Neutrophil (primary cell): ENCODE results near the gene COL18A1.

ENCODE experiments used
- H3K27ac ChIP-seq: fragments of 200-600 bp; sonication (generic); 2 replicates; pipeline ENCODE4 v1.5.1; 2016; ENCODE audit warnings: mild to moderate bottlenecking, moderate library complexity
- H3K27me3 ChIP-seq: fragments of 200-600 bp; sonication (generic); 2 replicates; pipeline ENCODE4 v1.6.0; 2016; ENCODE audit warnings: mild to moderate bottlenecking
- H3K36me3 ChIP-seq: fragments of 200-600 bp; sonication (generic); 2 replicates; pipeline ENCODE4 v1.5.1; 2017
- H3K4me1 ChIP-seq, 2 experiments: fragments of 200-600 bp in 1 of 2; sonication (generic) in 1 of 2; 1 replicate in 1 of 2; 2 replicates in 1 of 2; pipeline versions ENCODE4 v1.5.1 to v1.6.1; 2013 to 2016; ENCODE audit warnings: low read depth in 1 of 2, low read length in 1 of 2, mild to moderate bottlenecking in 1 of 2, moderate library complexity in 1 of 2; ENCODE audit not compliant: control insufficient read depth in 1 of 2, insufficient read depth in 1 of 2
- H3K4me3 ChIP-seq, 2 experiments: fragments of 200-600 bp in 1 of 2; sonication (generic) in 1 of 2; 1 replicate in 1 of 2; 2 replicates in 1 of 2; pipeline ENCODE4 v1.5.1; 2013 to 2016; ENCODE audit warnings: low read depth in 1 of 2, low read length in 1 of 2, mild to moderate bottlenecking in 1 of 2, moderate library complexity in 1 of 2
- H3K9me3 ChIP-seq: fragments of 200-600 bp; sonication (generic); 2 replicates; pipeline ENCODE4 v1.5.1; 2016
- TF ChIP-seq, protein P1 (sequence below): fragments of 200-600 bp; sonication (generic); IDR thresholded peaks from 2 replicates; pipeline ENCODE4 v1.5.1; 2016; ENCODE audit warnings: antibody characterized with exemption

The COL18A1 gene

DNA sequence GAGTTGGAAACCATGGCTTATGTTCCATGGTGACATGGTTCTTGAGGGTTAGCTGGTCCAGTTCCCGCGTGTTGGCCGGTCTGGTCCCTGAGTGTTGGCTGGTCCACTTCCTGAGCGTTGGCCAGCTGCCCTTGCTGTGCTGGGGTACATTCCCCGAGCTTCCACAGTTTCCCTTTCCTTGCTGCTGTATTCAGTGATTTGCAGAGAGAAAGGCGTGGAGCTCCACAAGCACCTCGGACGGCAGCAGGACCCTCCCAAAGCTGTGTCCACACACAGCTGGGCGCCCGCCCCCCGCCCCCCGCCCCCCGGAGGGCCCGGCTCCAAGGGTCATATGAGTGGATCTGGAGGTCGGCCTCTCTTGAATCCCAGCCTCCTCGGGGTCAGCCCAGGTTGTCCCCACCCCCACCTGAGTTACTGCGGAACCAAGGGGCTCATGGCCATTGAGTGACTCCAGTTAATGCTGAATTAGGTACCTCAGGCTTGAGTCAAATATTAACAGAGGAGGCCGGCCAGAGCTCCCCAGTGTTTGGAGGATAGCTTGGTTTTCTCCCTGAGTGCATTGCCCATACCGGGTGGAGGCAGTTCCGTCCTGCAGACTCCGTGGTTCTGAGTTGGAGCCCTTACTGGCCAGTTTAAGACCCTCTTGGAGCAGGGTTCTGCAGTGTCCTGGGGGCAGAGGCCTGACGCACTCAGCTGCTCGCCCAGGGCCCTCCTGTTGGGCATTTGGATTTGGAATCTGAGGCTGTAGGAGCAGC, 18.4 kb downstream of the COL18A1 start:
- Histone ChIP-seq H3K27me3 (no peaks in the 10 kb centered on the region), H3K9me3 (no peaks in the 10 kb centered on the region), H3K36me3 (no peaks in the 10 kb centered on the region), H3K4me1 (no peaks in the 10 kb centered on the region), H3K27ac (no peak overlapping the region), H3K4me3 (no peak overlapping the region)
- TF ChIP-seq, protein P1, sequence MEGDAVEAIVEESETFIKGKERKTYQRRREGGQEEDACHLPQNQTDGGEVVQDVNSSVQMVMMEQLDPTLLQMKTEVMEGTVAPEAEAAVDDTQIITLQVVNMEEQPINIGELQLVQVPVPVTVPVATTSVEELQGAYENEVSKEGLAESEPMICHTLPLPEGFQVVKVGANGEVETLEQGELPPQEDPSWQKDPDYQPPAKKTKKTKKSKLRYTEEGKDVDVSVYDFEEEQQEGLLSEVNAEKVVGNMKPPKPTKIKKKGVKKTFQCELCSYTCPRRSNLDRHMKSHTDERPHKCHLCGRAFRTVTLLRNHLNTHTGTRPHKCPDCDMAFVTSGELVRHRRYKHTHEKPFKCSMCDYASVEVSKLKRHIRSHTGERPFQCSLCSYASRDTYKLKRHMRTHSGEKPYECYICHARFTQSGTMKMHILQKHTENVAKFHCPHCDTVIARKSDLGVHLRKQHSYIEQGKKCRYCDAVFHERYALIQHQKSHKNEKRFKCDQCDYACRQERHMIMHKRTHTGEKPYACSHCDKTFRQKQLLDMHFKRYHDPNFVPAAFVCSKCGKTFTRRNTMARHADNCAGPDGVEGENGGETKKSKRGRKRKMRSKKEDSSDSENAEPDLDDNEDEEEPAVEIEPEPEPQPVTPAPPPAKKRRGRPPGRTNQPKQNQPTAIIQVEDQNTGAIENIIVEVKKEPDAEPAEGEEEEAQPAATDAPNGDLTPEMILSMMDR: no peak

DNA sequence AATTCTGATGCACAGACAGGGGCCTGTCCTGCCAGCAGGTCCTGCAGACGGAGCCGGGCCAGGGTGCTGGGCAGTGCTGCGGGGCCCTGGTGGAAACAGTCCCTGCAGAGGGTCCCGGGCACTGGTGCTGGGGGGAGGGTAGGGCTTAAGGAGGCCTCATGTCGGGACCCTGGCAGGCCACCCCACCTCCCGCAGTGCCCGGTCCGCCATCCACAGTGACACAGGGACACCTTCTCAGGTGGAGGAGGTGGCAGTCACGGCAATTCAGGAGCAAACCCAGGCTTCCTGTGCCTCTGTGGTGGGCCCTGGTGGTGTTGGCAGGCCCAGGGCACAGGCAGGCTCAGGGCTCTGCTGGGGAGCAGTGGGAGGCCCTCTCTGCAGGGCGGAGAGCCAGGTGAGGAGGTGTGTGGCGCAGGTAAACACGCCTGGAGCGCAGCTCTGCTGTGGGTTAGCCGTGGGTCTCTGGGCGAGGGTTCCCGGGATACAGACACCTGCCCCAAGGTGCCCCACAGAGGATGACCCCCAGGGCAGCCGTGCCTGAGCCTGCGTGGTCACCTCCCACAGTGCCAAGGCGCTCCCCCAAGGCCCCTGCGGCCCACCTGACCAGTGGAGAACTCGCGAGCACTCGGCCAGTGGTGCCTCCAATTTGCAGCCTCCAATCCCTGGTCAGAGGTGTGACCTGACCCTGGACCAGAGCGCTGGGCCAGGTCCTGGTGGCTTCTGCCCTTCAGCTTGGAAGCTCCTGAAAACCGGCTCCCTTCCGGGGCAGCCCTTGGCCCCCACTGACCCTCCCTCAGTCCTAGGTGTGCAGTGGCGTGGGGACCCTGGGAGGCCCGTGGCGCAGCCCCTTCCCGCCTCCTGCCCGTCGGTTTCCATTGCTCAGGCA, 19.2 kb downstream of the COL18A1 start:
- Histone ChIP-seq H3K27ac (no peak overlapping the region), H3K4me3 (no peak overlapping the region), H3K36me3 (no peaks in the 10 kb centered on the region), H3K9me3 (no peaks in the 10 kb centered on the region), H3K27me3 (no peaks in the 10 kb centered on the region), H3K4me1 (no peaks in the 10 kb centered on the region)
- TF ChIP-seq, protein P1: no peak

DNA sequence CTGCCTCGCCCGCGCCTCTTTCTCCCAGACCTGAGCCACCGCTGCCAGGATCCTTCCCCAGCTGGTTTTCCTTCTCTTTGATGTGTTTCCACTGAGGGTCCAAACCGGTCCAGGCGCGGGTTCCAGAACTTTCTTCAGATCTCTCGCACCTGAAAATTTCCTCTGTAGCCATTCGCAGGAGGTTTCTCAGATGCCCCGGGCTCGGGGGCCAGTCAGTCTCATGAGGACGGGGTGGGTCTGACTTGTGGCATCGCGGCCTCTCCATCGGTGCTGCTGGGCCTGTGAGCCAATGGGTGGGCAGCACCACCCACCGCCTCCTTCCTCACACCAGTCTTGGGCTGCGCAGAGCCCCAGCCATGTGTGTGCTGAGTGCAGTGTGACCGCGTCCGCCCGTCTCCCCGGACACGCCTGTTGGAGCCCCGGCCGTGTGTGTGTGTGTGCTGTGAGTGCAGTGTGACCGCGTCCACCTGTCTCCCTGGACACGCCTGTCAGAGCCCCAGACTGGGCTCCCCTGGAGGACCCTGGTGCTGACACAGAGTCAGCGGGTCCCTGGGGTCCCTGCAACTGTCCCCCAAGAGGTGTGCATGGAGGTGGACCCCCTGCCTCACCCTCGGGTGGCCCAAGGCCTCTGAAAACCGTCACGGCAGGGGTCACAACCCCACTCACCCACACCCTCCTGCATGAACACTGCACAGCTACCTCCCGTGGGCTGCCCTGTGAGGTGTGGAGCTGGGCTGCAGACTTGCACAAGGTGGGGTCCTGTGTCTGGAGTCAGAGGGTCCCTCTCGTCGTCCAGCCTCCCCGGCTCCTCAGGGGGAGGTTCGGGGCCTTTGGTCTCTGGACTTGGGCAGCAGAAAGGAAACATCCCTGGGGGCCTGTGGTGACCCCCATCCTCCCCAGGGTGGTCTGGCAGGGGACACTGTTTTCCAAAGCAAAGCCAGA, 20.2 kb downstream of the COL18A1 start:
- Histone ChIP-seq H3K4me3 (no peak overlapping the region), H3K9me3 (no peaks in the 10 kb centered on the region), H3K27ac (no peak overlapping the region), H3K36me3 (no peaks in the 10 kb centered on the region), H3K27me3 (no peaks in the 10 kb centered on the region), H3K4me1 (no peaks in the 10 kb centered on the region)
- TF ChIP-seq, protein P1: no peak

DNA sequence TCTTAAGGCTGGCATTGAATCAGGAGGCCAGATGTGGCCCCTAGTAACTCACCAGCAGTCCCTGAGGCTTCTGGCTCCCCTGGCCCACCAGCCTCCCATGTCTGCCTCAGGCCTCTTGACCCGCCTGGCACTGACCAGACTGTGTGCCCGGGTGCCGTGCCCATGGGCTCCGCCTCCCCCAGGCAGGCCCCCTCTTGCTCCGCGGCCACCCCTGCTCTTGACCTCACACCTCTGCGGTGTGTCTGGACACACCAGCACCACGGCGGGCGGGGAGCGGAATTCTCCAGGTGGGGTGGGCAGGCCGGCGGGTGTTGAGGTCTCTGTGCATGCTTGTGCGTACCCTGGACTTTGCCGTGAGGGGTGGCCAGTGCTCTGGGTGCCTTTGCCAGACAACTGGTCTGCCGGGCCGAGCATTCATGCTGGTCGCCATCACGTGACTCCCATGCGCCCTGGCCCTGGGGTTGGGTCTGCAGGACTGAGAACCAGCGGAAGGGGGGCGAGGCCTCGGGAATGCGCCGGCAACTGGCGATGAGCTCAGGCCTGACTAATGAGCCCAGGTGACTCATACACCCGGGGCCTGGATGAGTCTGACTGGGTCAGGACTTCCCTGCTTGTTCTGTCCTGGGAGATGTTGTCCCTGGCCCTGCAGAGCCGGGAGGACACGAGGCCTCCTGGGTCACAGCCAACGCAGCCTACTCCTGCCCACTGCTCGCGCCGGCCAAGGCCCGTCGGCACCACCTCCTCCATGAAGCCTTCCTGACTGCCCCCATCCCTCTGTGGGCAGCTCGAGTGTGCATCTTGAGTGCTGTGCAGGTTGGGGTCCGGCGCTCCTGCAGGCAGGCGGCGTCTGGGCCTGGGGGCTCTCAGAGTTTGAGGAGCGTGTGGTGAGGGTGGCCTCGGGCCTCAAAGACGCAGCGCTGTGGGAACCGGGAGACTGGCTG, 22.6 kb downstream of the COL18A1 start:
- Histone ChIP-seq H3K27ac (no peak overlapping the region), H3K4me1 (no peaks in the 10 kb centered on the region), H3K4me3 (no peak overlapping the region), H3K27me3 (no peaks in the 10 kb centered on the region), H3K36me3 (no peaks in the 10 kb centered on the region), H3K9me3 (no peaks in the 10 kb centered on the region)
- TF ChIP-seq, protein P1: no peak
